ENCODE data around the gene WDFY4.

WDFY4 gene

DNA sequence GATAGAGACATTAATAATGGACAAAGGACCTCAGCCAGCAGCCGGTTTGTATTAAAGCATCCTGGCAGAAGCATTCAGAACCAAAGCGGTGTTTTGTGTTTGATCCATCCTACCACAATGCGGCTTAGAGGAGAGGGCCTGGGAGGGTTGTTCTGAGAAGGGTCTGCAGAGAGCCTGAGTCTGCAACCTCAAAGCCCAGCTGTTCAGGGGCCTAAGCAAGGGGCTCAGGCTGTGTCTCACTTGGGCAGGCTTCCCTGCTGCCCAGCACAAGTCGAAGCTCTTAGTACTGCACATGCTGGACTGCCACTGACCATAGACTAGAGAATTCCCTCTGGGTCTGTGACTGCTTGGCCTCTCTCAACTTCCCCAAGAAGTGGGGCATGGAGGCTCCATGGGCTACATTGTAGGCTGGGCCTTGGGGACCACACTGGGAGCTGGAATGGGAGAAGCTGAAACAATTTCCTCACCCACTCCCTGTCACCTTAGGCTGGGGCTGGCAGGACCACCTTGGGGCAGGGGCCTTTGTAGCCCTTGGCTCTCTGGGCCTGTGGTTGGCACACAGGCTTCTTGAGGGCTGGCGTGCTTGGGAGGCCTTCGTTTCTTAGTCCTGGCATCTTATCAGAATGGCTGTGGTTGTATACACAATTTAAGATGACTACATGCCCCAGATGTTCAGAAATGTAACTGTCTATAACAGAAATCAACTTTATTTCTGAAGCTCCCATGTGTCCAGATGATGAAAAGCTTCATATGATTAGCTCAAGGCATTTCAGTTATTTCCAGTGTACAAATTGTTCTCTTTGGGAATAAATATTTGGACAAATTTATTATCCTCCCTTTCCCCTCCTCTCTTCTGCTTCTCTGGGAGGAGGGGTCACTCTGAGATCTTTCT, 210.5 kb downstream of the WDFY4 start:
- DNase-seq, result no peak

DNA sequence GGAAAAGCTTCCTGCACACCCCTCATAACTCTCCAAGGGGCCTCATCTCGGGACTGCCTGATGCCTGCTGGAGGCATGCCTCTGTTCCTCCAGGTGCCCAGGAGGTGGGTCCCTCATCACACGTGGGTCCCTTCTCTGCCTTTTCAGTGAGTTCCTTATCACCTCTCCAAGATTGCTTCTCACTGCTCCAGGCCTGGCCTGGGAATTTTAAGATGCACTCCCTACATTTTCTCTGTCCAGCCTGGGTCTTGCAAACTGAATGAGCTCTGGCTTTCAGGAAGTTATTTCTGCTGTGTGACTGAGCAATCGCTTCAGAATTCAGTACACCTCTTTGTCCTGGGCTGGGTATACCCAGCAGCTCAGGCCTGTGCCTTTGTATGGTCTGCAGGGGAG, 211.1 kb downstream of the WDFY4 start:
- DNase-seq, result no peak

DNA sequence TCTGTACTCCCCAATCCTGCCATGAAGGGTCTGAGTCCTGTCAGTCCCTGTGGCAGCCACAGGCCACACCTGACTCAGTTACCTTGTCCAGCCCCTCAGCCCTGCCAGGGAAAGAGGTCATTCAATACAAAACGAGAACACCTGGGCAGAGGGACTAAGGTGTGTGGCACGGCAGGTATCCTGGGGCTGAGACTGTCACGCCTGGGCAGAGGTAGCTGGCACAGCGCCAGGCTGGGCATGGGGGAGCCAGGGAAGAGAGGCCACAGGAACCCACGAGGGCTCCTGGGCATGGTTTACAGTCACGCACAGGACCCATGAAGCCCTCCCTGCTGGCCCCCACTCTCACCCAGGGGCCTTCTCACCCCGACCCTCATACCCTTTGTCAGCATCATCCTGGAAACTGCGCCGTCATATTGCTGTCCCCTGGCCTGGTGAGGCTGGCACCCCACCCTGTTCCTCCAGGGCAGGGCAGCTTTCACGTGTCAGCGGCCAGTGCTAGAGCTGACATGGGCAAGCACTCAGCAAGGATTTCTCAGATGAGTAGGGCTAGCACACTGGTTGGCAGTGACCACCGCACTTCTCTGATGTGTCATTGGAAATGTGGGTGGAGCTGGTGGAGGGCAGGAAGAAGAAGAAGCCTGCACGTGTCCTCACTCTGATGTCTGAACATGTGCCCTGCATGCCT, 212.2 kb downstream of the WDFY4 start:
- DNase-seq, result no peak

DNA sequence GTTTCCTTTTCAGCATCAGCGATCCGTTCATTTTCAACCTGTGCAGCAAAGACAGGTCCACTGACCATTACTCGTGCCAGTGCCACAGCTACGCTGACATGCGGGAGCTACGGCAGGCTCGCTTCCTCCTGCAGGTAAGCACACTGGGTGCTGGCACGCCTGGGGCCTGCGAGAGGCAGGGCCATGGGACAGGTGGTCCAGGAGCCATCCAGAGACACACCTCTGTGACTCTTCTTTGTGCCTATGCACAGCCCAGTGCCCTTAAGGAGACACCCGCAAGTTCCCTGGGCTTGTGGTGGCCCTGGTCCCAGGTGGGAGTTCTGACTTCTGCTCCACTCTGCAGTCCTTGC, 212.7 kb downstream of the WDFY4 start:
- no peak for DNase-seq

DNA sequence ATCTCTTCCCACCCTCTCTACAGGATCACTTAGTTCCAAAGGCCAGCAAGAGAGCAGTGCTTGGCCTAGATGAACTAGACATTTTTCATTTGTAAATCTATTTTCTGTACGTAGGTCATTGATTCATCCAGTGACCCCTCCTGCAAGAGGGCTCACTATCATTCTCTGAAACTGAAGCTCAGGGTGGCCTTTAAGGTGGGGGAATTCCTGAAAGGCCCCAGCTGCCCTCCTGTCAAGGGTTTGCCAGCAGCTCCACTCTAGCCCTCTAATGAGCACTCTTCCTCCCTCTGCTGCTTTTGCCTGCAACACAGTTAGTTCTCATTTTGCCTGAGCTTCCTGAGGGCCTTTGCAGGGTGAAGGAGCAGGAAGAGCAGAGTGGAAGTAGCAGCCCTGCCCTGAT, 213.8 kb downstream of the WDFY4 start:
- no peak for DNase-seq

DNA sequence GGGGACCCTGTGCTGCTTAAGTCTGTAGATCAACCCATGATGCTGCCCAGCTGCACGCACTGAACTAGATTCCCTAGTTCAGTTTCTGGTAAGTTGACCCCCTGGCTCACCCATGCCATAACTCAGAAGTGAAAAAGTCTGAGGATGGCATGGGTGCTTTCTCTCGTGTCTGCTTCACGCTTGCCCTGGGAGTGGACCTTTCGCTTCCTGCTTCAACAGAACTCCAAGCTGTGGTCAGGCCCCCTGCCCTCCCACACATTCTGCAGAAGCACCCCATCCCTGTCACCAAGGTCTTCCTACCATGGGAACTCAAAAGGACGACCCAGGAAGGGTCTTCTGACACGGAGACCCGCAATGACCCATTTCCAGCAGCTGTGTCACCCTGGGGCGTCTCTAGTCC, 215.1 kb downstream of the WDFY4 start:
- DNase-seq, result no peak

DNA sequence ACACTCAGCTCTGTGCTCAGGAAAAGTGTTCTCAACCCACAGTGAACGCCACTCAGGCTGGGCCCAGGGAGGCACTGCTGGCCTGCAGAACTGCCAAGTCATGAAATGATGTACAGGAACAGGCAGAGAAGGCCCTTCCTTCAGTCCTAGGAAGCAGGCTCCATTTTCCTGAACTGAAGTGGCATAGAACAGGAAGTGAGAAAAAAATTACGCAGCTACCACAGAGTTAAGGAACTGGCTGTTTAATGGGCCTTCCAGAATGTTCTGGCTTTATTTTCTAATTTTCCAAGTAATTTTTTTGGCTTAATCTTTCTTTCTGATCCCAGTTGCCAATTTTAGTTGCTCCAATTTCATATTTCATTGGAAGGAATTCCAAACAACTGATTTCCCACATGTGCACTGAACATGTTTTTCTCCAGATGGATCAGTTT, 215.7 kb downstream of the WDFY4 start:
- DNase-seq, result no peak

DNA sequence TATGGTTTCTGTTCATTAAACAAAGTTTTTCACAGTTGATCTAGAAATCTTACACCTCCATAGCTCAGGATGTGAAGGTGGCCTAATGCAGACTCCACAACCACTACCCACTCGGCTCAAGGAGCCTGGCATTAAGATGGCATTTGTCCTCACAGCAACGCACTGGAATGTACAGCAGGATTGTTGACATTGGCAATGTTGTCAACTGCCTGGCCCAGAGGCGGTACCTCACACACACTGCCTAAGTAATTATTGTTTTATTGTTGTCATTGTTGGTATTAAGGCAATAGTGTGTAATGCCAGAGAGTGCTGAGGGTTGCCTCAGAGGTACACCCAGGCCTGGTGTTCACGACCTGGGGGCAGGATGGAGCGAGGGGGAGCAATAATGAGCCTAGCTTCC, 216.6 kb downstream of the WDFY4 start:
- DNase-seq, result no peak

DNA sequence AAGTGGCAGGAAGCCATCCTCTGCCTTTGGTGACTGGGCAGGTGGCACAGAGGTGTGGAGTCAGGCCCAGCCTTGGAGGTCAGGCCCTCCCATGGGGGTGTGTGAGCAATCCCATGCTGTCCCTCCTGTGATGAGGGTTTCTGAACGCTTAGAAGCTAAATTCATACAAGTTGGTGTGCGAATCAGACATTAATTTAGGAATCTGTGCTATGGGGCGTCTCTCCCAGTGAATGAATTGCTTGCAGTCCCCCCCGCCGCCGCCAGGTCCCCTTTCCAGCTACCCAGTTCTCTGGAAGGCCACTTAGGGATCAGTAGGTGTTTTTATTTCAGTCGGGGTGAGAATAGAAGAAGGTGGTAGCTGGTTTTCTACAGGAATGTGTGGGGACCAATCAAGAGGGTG, 217.4 kb downstream of the WDFY4 start:
- DNase-seq, result no peak

DNA sequence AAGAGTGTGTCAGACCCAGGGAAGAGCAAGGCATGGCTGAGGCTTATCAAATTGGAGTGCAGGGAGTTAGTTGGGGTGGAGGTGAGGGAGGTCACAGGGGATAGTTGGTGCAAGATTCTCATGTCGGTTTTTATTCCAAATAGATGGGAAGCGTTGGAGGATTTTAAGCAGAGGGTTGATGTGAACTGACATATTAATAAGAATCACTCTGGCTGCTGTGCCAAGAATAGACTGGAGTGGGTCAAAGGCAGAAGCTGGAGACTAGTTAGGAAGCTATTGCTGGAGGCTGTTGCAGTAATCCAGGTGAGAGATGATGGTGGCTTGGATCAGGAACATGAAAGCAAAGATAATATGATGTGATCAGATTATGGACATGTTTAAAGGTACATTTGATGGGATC, 218.5 kb downstream of the WDFY4 start:
- no peak for DNase-seq

DNA sequence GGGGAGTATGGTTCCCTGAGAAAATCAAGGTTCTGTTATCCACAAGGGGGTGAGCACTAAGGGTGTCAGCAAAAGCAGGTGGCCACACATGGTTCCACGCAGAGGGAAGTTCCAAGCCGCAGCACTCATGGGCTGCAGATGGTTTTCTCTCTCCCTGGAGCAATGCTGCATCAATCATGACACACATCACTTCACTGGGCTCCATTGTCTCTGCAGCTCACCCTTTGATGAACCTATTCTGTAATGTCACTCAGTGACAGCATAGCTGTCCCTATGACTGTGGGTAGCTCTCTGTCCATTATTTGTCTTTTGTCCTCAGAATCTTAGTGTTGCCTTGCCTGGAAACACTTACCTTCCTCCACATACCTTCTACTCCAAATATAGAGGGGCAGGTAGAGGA, 220.2 kb downstream of the WDFY4 start:
- DNase-seq, result no peak

DNA sequence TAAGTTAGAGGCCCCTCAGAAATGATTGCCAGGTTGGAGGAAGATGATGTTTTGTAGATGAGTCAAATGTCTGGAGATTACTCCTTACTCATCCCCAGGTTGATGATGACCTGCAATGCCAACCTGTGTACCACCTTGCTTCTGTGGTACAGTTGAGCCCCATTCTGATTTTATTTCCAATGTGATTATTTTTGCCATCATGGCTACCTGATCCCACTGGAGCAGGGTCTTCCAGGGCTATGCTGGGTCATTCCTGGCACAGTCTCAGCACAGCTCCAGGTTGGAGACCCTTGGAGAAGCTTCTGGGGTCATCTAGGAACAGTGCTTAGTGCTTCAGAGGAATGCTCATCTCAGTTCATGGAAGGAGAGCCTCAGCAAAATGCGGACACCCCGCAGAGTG, 220.6 kb downstream of the WDFY4 start:
- DNase-seq, result no peak

DNA sequence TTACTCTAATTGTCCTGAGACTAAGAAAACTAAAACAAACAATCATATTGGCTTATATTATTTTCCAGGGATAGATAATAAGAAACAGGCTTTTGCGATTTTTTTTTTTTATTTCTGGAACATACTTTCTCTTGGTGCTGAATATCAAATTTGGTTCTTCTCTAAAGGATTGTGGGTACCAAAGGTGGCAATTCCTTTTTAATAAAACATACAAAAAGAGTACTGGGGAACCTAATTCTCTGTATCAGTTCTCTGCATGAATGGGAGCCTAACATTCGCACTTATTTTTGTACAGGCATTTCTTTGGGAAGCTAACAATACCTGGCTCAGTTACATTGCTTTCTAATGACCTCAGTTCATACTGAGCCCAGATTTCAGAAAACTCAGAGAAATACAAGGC, 222.2 kb downstream of the WDFY4 start:
- DNase-seq, result no peak

DNA sequence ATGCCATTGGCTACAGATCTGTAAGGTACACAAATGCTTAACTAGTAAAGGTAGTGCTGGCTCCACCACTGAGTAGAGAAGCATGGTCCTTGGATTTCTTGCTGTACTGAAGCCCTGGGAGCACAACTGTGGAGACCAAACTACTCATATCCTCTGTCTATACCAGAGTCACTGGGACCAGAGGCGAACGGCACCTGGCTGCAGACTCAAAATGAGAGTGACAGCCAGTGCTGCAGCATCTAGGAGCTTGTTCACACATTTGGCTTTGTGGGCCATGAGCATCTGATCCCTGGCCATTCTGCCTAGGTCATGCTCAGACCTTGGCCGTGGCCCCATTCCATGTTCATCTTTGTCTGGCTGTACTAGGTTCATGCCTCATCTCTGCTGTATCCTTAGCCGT, 223.1 kb downstream of the WDFY4 start:
- no peak for DNase-seq

DNA sequence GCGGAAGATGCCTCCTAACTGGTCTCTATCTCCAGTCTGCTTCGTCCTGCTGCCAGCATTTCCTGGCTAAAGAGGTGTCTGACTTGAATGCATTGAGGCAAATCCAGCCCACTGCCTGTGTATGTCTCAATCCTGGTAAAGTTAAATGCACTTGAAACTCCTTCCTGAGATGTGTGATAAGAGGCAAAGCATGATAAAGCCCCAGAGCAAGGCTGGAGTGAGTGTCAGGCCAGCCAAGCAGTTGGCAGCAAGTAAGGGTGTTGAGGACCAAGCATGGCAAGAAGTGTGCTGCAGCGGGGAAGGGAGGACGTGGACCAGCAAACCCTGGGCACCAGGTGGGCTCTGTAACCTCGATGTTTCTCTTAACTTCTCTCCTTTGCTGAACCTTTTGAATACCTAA, 225.9 kb downstream of the WDFY4 start:
- no peak for DNase-seq

DNA sequence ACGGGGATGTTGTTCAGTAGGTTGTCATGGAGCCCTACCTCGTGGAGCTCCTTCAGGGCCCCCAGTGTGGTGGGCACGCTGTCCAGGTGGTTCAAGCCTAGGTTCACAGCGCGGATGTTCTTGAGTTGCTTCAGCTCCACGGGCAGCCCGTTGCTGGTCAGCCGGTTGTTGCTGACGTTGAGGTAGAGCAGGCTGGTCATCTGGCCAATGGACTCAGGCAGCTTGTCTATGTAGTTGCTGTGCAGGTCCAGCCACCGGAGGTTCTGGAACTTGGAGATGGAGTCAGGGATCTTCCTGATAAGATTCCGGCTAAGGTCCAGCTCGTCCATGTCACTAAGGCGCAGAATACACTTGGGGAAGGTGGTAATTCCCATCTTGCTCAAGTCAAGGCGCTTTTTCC, 229.0 kb downstream of the WDFY4 start:
- no peak for DNase-seq

DNA sequence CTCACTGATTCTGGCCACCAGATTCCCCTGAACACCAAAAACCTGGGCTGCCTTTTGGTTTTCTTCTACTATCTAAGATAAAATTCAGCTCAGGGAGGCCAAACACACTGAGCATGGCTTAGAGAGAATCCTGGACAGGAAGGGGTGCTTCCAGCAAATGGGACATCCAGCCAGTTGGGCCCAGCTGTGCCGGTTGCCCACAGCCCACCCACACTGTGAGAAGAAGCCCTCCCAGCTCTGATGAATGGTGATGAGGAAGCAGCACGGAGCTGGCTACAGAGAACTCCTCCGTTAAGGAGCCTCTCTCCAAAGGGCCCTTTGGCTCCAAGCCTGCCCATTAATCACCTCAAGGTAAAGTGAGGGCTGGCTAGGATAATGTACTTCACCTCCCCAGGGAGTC, 239.1 kb downstream of the WDFY4 start:
- DNase-seq, result no peak

DNA sequence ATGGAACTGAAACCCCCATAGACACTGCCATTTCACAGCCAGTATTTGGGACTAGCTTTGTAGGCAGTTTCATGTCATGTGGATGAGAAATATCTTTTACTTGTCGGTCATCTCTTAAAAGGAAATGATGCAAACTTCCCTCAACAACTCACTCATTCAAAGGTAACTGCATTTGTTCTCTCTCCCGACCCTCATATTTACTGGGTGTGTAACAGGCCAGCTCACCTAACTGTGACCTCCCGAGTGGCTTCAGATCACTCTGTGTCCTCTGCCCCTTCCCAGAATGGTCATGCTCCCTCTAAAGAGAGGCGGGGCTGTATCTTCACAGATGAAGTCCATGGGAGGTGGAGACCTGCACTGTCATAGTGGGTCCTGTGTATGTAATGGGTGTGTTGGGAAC, 240.3 kb downstream of the WDFY4 start:
- no peak for DNase-seq

DNA sequence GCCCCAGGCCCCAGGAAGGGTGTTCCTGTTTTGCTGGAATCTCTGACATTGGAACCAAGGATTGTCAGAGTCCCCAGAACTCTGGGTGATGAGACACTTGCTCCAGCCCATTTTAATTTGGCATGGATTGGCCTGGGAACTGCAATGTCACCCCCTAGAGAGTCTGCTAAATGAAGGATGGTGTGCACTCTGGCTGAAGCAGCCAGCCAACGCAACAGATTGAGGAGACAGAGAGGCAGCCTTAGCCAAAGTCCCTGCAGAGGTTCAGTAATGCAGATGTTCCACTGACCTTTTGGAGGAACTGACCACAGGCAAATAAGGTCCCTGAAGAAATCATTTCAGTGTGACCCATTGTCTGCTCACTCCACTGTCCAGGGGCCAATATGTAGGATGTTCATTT, 241.6 kb downstream of the WDFY4 start:
- DNase-seq, result no peak

DNA sequence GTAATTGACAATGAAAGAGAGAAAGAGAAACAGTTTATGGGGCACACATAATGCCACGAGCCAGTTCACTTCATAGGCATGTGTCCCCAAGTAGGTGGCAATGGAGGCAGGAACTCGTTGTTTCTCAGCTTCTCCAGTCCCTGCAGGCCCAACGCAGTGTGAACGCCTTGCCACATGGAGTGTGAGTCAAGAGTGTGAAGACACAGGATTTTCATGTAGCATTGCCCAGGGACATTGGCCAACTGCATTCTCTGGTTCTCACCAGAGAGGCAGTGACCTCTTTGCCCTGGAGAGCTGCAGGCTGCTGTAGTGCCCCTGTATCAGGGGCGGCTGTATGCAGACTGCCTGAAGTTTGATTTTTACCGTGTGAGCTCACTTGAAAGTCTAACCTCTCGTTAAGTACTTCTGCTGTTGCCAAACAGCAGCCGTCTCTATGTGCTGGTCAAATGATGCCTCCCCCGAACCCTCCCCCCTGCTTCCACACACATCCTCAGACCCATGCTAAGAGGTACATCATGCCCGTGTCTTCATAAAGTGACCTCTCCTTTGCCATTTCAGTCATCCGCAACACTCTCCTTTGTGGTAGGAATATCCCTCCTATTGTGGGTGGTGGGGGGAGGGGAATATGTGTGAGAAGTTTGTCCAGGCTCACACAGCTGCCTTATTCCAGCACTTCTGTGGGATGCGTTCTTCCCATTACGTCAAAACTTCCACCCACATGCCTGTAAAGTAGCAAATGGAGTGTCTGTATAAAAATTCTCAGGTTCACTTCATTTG, 242.3 kb downstream of the WDFY4 start:
- DNase-seq, result no peak

DNA sequence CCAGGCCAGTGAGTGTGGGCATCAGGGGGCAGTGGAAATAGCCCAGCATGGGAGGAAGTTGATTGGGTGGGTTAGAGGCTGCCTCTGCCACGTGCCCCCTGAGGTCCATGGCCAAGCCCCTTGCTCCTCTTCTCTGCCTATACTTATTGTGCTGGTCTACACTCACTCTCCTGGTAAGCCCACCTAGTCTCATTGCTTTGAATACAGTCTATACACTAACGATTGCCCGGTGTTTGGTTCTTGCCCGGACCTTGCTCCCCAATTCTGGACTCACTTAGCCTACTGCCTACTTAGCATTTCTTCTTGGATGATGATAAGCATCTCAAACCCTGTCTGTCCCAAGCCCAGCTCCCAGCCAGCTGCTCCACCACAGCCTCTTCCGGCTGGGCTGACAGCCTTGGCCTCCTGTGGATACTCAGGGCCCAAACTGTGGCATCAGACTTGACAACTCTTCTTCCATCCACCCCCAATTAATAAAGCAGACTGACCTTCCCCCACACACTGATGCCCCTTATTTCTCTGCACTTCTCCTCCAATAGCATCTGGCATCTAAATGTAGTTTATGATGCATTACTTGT, 244.8 kb downstream of the WDFY4 start:
- no peak for DNase-seq

DNA sequence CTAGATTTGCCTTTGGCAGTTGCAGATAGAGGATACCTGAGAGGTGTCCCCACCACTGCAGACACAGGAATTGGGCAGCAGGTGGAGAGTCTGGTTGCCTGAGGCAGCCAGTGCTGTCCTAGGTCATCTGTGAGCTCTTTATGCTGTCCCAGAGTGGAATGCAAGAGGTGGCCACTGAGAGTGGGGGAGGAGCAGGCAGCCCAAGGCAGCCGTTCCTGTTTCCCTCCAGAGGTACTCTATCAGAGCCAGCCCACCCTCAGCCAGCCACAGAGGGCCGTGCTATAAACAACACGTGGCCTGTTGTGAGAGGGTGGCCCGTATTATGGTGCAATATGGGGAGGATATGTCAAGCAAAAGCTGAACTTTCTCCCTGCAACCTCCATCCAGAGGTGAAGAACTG, 246.5 kb downstream of the WDFY4 start:
- DNase-seq, result no peak

DNA sequence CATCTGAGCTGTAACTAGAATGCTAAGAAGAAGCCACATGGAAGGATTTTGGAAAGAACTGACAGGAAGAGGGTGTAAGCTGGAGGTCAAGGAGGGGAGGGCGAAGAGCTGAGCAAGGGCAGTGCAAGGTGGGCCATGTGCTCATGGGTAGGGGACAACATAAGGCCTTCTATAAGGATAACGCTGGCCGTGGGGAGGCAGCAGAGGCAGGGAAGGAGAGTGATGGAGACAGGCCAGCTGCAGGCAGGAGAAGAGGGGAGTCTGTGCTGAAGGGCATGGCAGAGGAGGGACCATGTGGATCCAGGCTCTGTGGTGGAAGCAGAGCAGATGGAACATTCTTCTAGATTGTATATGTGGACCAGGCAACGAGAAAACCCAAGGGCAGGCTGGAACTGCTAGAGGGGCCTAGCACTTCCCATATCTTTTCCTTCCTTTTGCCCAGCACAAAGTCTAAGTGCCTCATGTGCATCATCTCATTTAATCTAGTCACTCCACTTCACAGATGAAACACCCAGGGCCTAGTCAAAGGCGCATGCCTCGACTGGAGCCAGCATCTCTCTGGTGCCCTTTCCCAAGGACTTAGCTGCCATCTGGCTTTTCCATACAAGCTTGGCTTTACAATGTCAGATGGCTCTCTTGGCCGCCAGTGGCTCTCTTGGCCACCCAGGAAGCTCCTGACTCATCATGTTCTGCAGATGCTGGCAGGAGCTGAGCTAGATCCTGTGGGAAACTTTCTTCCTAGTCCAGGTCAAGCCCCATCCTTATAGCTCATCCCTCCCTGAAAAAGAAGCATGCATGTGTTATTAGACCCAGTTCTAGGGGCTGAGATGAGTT, 248.4 kb downstream of the WDFY4 start:
- DNase-seq, result no peak

Data from activated CD4-positive, alpha-beta T cell treated with anti-CD3 and anti-CD28 coated beads, Interleukin-2, amount 50 U/mL, for 1 hour (primary cell).